ENCODE measurements around the gene RIN3. TPM values are rescaled to one million over a fixed set of nuclear protein-coding genes. Genes with fewer than 3 reads are reported as not detected.
"Not testable (repeated sequence)": the region's sequence is repeated elsewhere in the genome, so short reads cannot be mapped to it uniquely, and the experiment has no call there.

The RIN3 gene
- total RNA-seq, 1 donor from 2014 or later, result 12.7 TPM

DNA sequence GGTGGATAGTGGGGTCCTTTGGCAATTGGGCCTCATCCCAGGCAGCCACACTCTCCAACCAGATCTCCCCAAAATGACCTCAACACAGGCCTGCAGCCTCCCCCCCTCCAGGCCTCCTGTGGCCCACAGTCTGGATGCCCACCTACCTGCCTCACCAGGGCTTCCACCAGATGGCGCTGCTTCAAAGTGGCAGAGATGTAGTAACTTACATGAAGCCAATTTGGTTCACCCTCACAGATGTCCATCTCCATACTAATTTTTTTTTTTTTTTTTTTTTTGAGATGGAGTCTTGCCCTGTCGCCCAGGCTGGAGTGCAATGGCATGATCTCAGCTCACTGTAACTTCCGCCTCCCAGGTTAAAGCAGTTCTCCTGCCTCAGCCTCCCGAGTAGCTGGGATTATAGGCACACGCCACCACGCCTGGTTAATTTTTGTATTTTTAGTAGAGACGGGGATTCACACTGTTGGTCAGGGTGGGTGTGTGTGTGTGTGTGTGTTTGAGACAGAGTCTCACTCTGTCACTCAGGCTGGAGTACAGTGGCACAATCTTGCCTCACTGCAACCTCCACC lies 201.2 kb downstream of the RIN3 start:
- not testable (repeated sequence) for H3K36me3 Mint-ChIP-seq (ENCODE audit: low read depth); H3K4me3 Mint-ChIP-seq; H3K27ac Mint-ChIP-seq (ENCODE audit: unreplicated experiment); H3K4me1 Mint-ChIP-seq; H3K27me3 Mint-ChIP-seq (ENCODE audit: low read depth); H3K9me3 Mint-ChIP-seq
- peak; percentile 62 for DNase-seq (ENCODE audit: low read depth, low spot score)
- TF ChIP-seq, protein P1, sequence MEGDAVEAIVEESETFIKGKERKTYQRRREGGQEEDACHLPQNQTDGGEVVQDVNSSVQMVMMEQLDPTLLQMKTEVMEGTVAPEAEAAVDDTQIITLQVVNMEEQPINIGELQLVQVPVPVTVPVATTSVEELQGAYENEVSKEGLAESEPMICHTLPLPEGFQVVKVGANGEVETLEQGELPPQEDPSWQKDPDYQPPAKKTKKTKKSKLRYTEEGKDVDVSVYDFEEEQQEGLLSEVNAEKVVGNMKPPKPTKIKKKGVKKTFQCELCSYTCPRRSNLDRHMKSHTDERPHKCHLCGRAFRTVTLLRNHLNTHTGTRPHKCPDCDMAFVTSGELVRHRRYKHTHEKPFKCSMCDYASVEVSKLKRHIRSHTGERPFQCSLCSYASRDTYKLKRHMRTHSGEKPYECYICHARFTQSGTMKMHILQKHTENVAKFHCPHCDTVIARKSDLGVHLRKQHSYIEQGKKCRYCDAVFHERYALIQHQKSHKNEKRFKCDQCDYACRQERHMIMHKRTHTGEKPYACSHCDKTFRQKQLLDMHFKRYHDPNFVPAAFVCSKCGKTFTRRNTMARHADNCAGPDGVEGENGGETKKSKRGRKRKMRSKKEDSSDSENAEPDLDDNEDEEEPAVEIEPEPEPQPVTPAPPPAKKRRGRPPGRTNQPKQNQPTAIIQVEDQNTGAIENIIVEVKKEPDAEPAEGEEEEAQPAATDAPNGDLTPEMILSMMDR (conservative IDR thresholded peaks at IDR 0.05), result peak; percentile 73

DNA sequence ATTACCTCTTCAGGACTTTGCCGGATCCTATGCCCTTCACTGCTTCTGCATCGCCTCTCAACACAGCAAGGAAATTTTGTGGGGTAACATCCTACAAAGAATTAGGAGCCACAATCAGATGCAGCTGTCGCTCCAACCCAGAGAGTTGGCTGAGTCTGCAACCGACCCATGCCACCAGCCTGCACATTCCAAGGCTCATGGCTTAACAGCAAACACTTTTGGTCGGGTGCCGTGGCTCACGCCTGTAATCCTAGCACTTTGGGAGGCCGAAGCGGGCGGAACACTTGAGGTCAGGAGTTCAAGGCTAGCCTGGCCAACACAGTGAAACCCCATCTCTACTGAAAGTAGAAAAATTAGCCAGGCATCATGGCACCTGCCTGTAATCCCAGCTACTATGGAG lies 202.6 kb downstream of the RIN3 start:
- no peak overlapping the region for H3K27ac Mint-ChIP-seq (ENCODE audit: unreplicated experiment)
- H3K9me3 Mint-ChIP-seq, result no peaks in the 10 kb centered on the region
- H3K27me3 Mint-ChIP-seq (ENCODE audit: low read depth), result no peaks in the 10 kb centered on the region
- no peak for DNase-seq (ENCODE audit: low read depth, low spot score)
- H3K4me1 Mint-ChIP-seq, result no peaks in the 10 kb centered on the region
- H3K4me3 Mint-ChIP-seq, result no peak overlapping the region
- TF ChIP-seq, protein P1 (conservative IDR thresholded peaks at IDR 0.05), result no peak
- H3K36me3 Mint-ChIP-seq (ENCODE audit: low read depth), result no peaks in the 10 kb centered on the region

DNA sequence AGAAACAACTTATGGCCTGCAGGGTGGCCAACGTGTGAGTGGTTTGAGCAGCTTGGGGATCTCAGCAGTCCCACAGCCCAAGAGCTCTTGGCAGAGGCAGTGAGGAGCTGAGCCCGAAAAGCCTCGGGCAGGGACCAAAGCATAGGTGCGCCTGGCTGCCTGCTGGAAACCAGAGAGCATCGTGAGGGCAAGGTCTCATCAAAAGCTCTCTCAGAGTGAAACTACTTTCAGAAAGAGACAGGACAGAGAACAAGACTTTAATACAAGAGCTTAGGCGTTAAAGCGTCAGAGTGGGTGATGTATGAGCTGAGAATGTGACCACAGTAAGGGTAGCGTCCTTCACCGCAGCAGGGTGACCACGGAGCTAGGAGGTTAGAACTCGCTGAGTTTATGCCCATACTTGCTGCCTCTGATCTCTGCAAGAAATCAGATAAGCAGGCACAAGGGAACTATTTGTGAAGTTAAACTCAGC lies 204.0 kb downstream of the RIN3 start:
- Mint-ChIP-seq H3K4me3 (no peak overlapping the region), H3K9me3 (no peaks in the 10 kb centered on the region), H3K27me3 (ENCODE audit: low read depth) (no peaks in the 10 kb centered on the region), H3K27ac (ENCODE audit: unreplicated experiment) (no peak overlapping the region), H3K4me1 (no peaks in the 10 kb centered on the region), H3K36me3 (ENCODE audit: low read depth) (peaks cover 5% of the 10 kb centered on the region)
- no peak for DNase-seq (ENCODE audit: low read depth, low spot score)
- TF ChIP-seq, protein P1 (conservative IDR thresholded peaks at IDR 0.05), result no peak

DNA sequence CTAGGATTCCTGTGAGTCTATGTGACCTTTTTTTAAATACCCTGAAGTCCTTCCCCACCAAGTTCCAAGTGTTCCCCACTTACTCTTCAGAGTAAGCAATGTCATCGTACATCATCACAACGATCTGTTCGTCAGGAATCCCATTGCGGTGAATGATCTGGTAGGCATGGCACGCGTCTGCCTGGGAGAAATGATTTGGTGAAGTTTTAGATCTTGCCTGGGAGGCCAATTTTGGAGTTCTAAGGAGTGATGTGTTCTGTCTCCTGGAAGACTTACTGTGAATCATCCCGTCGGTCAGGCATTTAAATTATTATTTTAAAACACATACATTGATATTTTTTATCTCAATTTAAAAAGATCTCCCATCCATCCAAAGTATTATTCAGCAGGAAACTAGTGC lies 205.1 kb downstream of the RIN3 start:
- Mint-ChIP-seq H3K4me3 (no peak overlapping the region), H3K27ac (ENCODE audit: unreplicated experiment) (no peak overlapping the region), H3K36me3 (ENCODE audit: low read depth) (peaks cover 5% of the 10 kb centered on the region), H3K9me3 (no peaks in the 10 kb centered on the region), H3K27me3 (ENCODE audit: low read depth) (no peaks in the 10 kb centered on the region), H3K4me1 (no peaks in the 10 kb centered on the region)
- no peak for DNase-seq (ENCODE audit: low read depth, low spot score)
- TF ChIP-seq, protein P1 (conservative IDR thresholded peaks at IDR 0.05), result no peak

DNA sequence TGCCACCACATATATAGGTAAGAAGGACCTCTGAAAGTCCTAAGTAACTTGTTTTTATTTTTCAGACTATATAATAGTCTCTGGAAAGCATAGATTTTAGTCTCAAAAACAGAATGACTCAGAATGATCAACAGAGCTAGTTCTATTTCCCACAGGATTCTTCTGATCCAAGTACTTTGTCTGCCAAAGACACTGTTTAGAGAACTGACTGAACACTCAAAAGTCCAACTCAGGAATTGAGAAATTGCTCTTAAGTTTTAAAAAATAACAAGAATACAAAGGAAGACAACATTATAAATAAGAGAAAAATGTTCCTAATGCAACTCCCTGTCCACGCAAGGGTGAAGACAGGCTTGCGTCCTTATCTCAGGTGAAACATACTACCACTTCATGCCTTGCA lies 205.8 kb downstream of the RIN3 start:
- no peak for DNase-seq (ENCODE audit: low read depth, low spot score)
- H3K4me1 Mint-ChIP-seq, result no peaks in the 10 kb centered on the region
- H3K36me3 Mint-ChIP-seq (ENCODE audit: low read depth), result peaks cover 9% of the 10 kb centered on the region
- no peak overlapping the region for H3K4me3 Mint-ChIP-seq
- TF ChIP-seq, protein P1 (conservative IDR thresholded peaks at IDR 0.05), result no peak
- H3K9me3 Mint-ChIP-seq, result no peaks in the 10 kb centered on the region
- no peaks in the 10 kb centered on the region for H3K27me3 Mint-ChIP-seq (ENCODE audit: low read depth)
- H3K27ac Mint-ChIP-seq (ENCODE audit: unreplicated experiment), result no peak overlapping the region

Measured in neural crest cell (in vitro differentiated cells).